H9 (cell line): ENCODE data around the gene HIRIP3. TPM values are rescaled to one million over a fixed set of nuclear protein-coding genes. Genes with fewer than 3 reads are reported as not detected.

ENCODE experiments used
- DNase-seq: peaks from one replicate; pipeline ENCODE4 v3.0.0-alpha.2; 2017
- H2AFZ ChIP-seq: one replicate; pipeline ENCODE4 v1.6.1; 2013; ENCODE audit warnings: mild to moderate bottlenecking, low read length, control low read depth, moderate library complexity
- H2AK5ac ChIP-seq: 2 replicates; pipeline ENCODE4 v1.6.1; 2013; ENCODE audit warnings: low read length, control low read depth, mixed read lengths; ENCODE audit not compliant: insufficient read length
- H2BK120ac ChIP-seq: one replicate; pipeline ENCODE4 v1.6.1; 2013; ENCODE audit warnings: low read depth, mild to moderate bottlenecking, low read length, control low read depth, inconsistent platforms; ENCODE audit not compliant: poor library complexity, severe bottlenecking
- H2BK12ac ChIP-seq: 2 replicates; pipeline ENCODE4 v1.6.1; 2013; ENCODE audit warnings: low read length, control low read depth, mixed read lengths, low read depth; ENCODE audit not compliant: insufficient read length
- H2BK15ac ChIP-seq: 2 replicates; pipeline ENCODE4 v1.6.1; 2013; ENCODE audit warnings: low read depth, low read length, control low read depth
- H2BK20ac ChIP-seq: one replicate; pipeline ENCODE4 v1.6.1; 2013; ENCODE audit warnings: low read depth, mild to moderate bottlenecking, low read length, control low read depth, inconsistent platforms; ENCODE audit not compliant: poor library complexity, severe bottlenecking
- H2BK5ac ChIP-seq: 2 replicates; pipeline ENCODE4 v1.6.1; 2013; ENCODE audit warnings: low read length, control low read depth, mixed read lengths; ENCODE audit not compliant: insufficient read length
- H3K14ac ChIP-seq: 2 replicates; pipeline ENCODE4 v1.6.1; 2013; ENCODE audit warnings: low read length, control low read depth; ENCODE audit not compliant: insufficient read depth
- H3K18ac ChIP-seq: 2 replicates; pipeline ENCODE4 v1.6.1; 2013; ENCODE audit warnings: low read depth, mild to moderate bottlenecking, mixed read lengths, low read length, control low read depth; ENCODE audit not compliant: insufficient read length
- H3K23ac ChIP-seq: 2 replicates; pipeline ENCODE4 v1.6.1; 2013; ENCODE audit warnings: low read length, control low read depth, mixed read lengths, low read depth; ENCODE audit not compliant: insufficient read length
- H3K23me2 ChIP-seq: 2 replicates; pipeline ENCODE4 v1.6.1; 2013; ENCODE audit warnings: low read depth, mild to moderate bottlenecking, mixed read lengths, low read length, control low read depth; ENCODE audit not compliant: insufficient read length, poor library complexity, severe bottlenecking
- H3K27ac ChIP-seq: 2 replicates; pipeline ENCODE4 v1.5.1; 2013; ENCODE audit warnings: low read length, control low read depth, mixed read lengths, low read depth; ENCODE audit not compliant: insufficient read length
- H3K27me3 ChIP-seq: 2 replicates; pipeline ENCODE4 v1.6.1; 2013; ENCODE audit warnings: low read length, control low read depth, inconsistent platforms; ENCODE audit not compliant: insufficient read depth
- H3K4ac ChIP-seq: 2 replicates; pipeline ENCODE4 v1.6.1; 2013; ENCODE audit warnings: low read depth, mild to moderate bottlenecking, control low read depth, inconsistent platforms, low read length, moderate library complexity
- H3K4me1 ChIP-seq: 2 replicates; pipeline ENCODE4 v1.6.1; 2013; ENCODE audit warnings: low read length, control low read depth, inconsistent platforms; ENCODE audit not compliant: insufficient read depth
- H3K4me2 ChIP-seq: 2 replicates; pipeline ENCODE4 v1.6.1; 2013; ENCODE audit warnings: low read length, control low read depth, mixed read lengths; ENCODE audit not compliant: insufficient read length, insufficient read depth
- H3K56ac ChIP-seq: 2 replicates; pipeline ENCODE4 v1.6.1; 2013; ENCODE audit warnings: low read depth, mild to moderate bottlenecking, mixed read lengths, low read length, control low read depth; ENCODE audit not compliant: insufficient read length
- H3K79me1 ChIP-seq: 2 replicates; pipeline ENCODE4 v1.6.1; 2013; ENCODE audit warnings: low read depth, mild to moderate bottlenecking, moderate library complexity, low read length, control low read depth, inconsistent platforms; ENCODE audit not compliant: insufficient read depth, poor library complexity, severe bottlenecking
- H3K79me2 ChIP-seq: 2 replicates; pipeline ENCODE4 v1.6.1; 2013; ENCODE audit warnings: low read length, control low read depth, inconsistent platforms; ENCODE audit not compliant: insufficient read depth
- H3K9ac ChIP-seq: 2 replicates; pipeline ENCODE4 v1.6.1; 2013; ENCODE audit warnings: low read length, control low read depth, mixed read lengths; ENCODE audit not compliant: insufficient read length; ENCODE audit errors: extremely low read depth
- H3K9me3 ChIP-seq: one replicate; pipeline ENCODE4 v1.6.1; 2013; ENCODE audit warnings: low read depth, low read length, inconsistent platforms; ENCODE audit not compliant: control insufficient read depth
- H3T11ph ChIP-seq: one replicate; pipeline ENCODE4 v1.6.1; 2013; ENCODE audit warnings: mild to moderate bottlenecking, low read length, control low read depth, inconsistent platforms
- H4K20me1 ChIP-seq: one replicate; pipeline ENCODE4 v1.6.1; 2013; ENCODE audit not compliant: control insufficient read depth, insufficient read length, insufficient read depth
- H4K5ac ChIP-seq: 2 replicates; pipeline ENCODE4 v1.6.1; 2013; ENCODE audit warnings: low read depth, mild to moderate bottlenecking, mixed read lengths, low read length, control low read depth; ENCODE audit not compliant: insufficient read length
- H4K8ac ChIP-seq: replicated peaks from 2 replicates; pipeline ENCODE4 v1.6.1; 2013; ENCODE audit warnings: low read length, control low read depth, mixed read lengths, low read depth; ENCODE audit not compliant: insufficient read length
- H4K91ac ChIP-seq: 2 replicates; pipeline ENCODE4 v1.6.1; 2013; ENCODE audit warnings: low read depth, mild to moderate bottlenecking, moderate library complexity, mixed read lengths, low read length, control low read depth; ENCODE audit not compliant: insufficient read length
- H3K27ac Mint-ChIP-seq, 3 experiments: 2 replicates in 2 of 3; 3 replicates in 1 of 3; pipeline ENCODE4 v1.8.0; 2020 to 2021; ENCODE audit warnings: mixed read lengths in 3 of 3, mild to moderate bottlenecking in 1 of 3, moderate library complexity in 1 of 3
- H3K27me3 Mint-ChIP-seq: 2 replicates; pipeline ENCODE4 v1.8.0; 2021; ENCODE audit warnings: low read depth, mild to moderate bottlenecking, moderate library complexity, mixed read lengths
- H3K36me3 Mint-ChIP-seq, 3 experiments: 2 replicates in 2 of 3; 3 replicates in 1 of 3; pipeline ENCODE4 v1.8.0; 2020 to 2021; ENCODE audit warnings: low read depth in 3 of 3, mixed read lengths in 3 of 3; ENCODE audit not compliant: insufficient read depth in 1 of 3
- H3K4me1 Mint-ChIP-seq, 2 experiments: 2 replicates each; pipeline ENCODE4 v1.8.0; 2020; ENCODE audit warnings: mixed read lengths in 2 of 2
- H3K4me3 Mint-ChIP-seq, 2 experiments: 2 replicates in 1 of 2; 3 replicates in 1 of 2; pipeline ENCODE4 v1.8.0; 2020 to 2021; ENCODE audit warnings: mild to moderate bottlenecking in 2 of 2, mixed read lengths in 2 of 2, moderate library complexity in 1 of 2
- H3K9me3 Mint-ChIP-seq, 2 experiments: 2 replicates in 1 of 2; 3 replicates in 1 of 2; pipeline ENCODE4 v1.8.0; 2020; ENCODE audit warnings: mild to moderate bottlenecking in 2 of 2, mixed read lengths in 2 of 2, moderate library complexity in 1 of 2
- WGBS: extraction: QIAGEN DNeasy Blood & Tissue Kit; methylation state at CpG from one replicate; pipeline ENCODE4 v1.1.7; 2013; ENCODE audit warnings: missing lambda C conversion rate, low lambda C conversion rate, mixed read lengths; ENCODE audit not compliant: insufficient read length; ENCODE audit errors: extremely low coverage; 5-methylcytosine and 5-hydroxymethylcytosine counted together
- total RNA-seq: library from RNA; stranded (reverse); gene quantifications from 2 replicates; pipeline ENCODE4 v1.2.1, GENCODE V29; 2021
- TF ChIP-seq, protein P1 (sequence below): fragments of 200-600 bp; sonication (generic); conservative IDR thresholded peaks from 3 replicates; pipeline ENCODE4 v1.8.0; 2021; ENCODE audit warnings: antibody characterized with exemption, mild to moderate bottlenecking

Gene HIRIP3
- total RNA-seq, 1 experiment from 2014 or later = 21.6 TPM

DNA sequence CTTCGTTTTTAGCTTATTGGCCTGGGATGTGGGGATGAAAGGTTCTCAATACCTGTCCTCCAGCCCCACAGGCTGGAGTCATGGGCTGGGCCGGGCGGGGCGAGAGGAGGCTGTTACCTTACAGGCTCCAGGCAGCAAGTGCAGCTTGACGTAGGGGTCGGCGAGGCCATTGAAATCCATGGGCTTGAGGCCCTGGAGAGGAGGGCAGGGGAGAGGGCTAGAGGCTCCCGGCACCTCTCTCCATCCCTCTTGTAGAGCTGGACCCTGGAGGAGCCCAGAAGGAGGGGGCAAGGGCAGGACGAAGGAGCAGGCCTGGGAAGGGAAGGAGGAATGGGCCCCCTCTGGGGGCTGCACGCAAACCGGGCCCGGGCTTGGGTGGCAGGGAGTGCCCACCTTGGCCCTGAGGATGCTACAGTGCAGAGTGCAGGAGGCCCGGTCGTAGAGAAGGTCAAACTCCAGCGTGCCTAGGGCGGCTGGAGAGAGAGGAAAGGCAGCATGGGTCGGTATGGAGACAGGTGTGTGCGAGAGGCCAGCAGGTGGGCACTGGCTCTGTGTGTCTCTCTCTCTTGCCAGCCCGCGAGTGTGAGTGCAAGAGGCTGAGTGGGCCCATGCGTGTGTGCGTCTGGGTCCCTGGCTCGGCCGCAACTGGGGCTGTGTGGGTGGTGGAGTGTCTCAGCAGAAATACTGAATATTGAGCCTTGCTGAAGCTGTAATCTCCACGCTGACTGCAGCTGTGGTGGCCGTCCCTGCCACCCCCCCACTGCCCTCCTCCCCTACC lies 13.9 kb upstream of the HIRIP3 start:
- Histone ChIP-seq H3K4me1 (no peaks in the 10 kb centered on the region; the same call in 1 of the 2 replicates), H3K79me1 (no peaks in the 10 kb centered on the region)

More for the DNA sequence above, 13.9 kb upstream of the HIRIP3 start:
- Histone ChIP-seq H4K5ac (no peak overlapping the region), H3K9ac (no peak overlapping the region), H4K20me1 (no peaks in the 10 kb centered on the region), H3K4ac (no peak overlapping the region), H3K23ac (no peak overlapping the region), H3K9me3 (no peaks in the 10 kb centered on the region), H2BK15ac (no peak overlapping the region), H3K14ac (no peak overlapping the region; the same call in 1 of the 2 replicates), H3K56ac (no peak overlapping the region), H2BK12ac (no peak overlapping the region), H3K27me3 (no peaks in the 10 kb centered on the region), H3K4me2 (no peak overlapping the region), H2BK120ac (no peak overlapping the region), H3K27ac (no peak overlapping the region), H4K91ac (no peak overlapping the region), H4K8ac (no peak overlapping the region), H2AFZ (no peak overlapping the region), H3K18ac (no peak overlapping the region), H3K79me2 (no peaks in the 10 kb centered on the region), H2BK5ac (no peak overlapping the region), H2BK20ac (no peak overlapping the region), H3K23me2 (peaks cover 16% of the 10 kb centered on the region), H2AK5ac (no peak overlapping the region), H3T11ph (no peak overlapping the region)
- H3K9me3 Mint-ChIP-seq = no peaks in the 10 kb centered on the region
- peaks cover 9 to 22% of the 10 kb centered on the region in 2 experiments for H3K4me1 Mint-ChIP-seq
- WGBS = no CpG with 5 or more reads among the region's 26 CpGs
- peaks cover 0 to 9% (median 5%) of the 10 kb centered on the region in 3 experiments; a peak in 6 of 7 replicates for H3K36me3 Mint-ChIP-seq
- TF ChIP-seq, protein P1, sequence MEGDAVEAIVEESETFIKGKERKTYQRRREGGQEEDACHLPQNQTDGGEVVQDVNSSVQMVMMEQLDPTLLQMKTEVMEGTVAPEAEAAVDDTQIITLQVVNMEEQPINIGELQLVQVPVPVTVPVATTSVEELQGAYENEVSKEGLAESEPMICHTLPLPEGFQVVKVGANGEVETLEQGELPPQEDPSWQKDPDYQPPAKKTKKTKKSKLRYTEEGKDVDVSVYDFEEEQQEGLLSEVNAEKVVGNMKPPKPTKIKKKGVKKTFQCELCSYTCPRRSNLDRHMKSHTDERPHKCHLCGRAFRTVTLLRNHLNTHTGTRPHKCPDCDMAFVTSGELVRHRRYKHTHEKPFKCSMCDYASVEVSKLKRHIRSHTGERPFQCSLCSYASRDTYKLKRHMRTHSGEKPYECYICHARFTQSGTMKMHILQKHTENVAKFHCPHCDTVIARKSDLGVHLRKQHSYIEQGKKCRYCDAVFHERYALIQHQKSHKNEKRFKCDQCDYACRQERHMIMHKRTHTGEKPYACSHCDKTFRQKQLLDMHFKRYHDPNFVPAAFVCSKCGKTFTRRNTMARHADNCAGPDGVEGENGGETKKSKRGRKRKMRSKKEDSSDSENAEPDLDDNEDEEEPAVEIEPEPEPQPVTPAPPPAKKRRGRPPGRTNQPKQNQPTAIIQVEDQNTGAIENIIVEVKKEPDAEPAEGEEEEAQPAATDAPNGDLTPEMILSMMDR = no peak
- H3K27me3 Mint-ChIP-seq = peaks cover 38% of the 10 kb centered on the region
- no peak for DNase-seq
- no peak overlapping the region for H3K27ac Mint-ChIP-seq
- H3K4me3 Mint-ChIP-seq = peak overlapping the region; percentile 22 to 70; a peak in 4 of 5 replicates
